ENCODE measurements around the gene ITPRID1.
"Not testable (repeated sequence)": the region's sequence is repeated elsewhere in the genome, so short reads cannot be mapped to it uniquely, and the experiment has no call there.

Gene ITPRID1

DNA sequence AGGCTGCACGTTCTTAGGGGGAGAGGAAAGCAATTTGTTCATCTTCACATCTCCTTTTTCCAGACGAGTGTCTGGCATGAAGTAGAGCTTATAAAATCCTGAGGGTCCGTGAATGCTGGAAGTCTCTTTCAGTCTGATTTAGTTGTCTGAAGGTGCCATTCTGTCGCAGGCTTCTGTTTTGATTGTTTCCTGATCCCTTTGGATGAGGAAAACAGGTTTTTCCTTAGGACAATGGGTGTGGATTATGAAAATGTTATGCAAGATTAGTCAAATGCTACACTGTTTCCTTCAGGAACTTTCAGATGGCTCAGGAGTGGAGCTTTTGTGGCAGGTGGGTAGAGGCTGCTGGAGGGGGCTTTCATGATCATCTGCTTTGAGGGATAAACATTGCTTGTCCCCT lies at the start of gene ITPRID1:
ITPRID1 (plus strand) TSS at position 301 of the 400 bp plus-strand sequence. CDS start 38,935 bp downstream, outside the sequence.
- DNase-seq, result no peak

- no peak for DNase-seq
Measured at GRCh38 chr7:31464601-31465000, 49.3 kb upstream of the ITPRID1 start.

DNA sequence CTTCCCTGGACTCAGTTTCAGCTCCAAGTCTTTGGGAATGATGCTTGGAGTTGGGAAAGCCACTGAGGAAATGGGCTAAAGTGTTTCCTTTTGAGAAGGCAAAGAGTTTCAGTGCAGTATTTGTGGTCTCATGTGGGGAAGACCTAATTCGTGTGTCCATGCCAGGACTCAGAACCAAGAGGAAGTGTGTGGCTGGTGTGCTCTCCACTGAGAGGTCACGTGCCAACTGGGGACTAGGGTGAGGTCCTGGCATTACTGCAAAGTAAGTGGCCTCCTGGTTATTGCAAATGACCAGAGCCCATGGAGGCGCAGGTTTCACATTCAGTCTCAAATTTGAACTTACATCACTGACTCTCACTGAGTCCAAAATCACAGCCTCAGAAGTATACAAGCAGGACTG lies 48.6 kb upstream of the ITPRID1 start:
- peak in 1 of 56 donors; percentile 6 for DNase-seq

DNA sequence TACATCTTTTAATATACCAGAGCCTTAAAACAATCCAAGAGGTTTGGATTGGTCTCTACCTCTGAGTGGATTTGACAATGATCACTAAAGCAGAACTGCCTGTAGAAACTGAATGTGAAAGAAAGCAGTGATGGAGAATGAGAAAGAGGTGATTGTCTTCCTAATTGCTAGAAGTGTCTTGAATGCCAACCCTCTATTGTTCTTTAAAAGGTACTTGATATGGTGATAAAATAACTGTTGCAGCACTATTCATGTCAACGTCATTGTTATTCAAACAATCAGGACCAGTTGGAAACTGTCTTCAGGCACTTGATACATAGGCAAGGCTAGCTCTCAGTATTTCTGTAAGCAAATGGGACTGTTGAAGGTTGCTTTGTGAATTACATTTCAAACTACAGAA lies 47.9 kb upstream of the ITPRID1 start:
- DNase-seq, result no peak

DNA sequence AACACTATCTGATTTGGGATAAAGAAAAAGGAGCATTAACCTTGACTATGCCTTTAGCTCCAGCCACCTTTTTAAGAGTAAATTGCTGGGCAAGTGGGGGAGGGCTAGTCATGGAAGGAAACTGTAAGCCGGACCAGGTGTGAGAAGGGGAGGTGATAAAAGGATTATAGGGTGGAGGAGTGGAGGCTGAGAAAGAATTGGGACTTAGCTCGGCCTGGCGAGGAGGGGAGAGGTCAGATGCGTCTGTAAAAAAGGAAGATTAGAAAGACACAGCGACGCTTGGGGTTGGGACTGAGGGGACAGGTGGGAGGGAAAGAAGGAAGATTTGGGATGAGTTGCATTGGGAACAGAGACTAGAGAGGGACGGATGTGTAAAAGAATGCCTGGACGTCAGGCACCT lies 43.0 kb upstream of the ITPRID1 start:
- DNase-seq, result not testable (repeated sequence)

DNA sequence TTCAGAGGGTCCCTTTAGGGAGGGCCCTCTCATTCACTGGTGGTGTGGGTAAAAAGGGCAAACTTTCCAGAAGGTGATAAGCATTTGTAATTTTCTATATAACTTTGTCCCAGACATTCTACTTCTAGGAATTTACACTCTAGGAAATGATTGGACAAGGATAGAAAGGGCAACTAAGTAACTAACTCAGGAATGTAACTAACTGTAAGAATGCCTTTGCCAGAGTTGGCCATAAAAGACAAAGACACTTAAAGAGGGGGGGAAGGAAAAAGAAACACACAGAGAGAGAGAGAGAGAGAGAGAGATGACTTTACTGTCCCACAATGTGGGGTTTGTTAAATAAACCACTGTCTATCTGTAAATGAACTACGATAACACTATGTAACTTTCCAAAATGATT lies 38.5 kb upstream of the ITPRID1 start:
- DNase-seq, result no peak

DNA sequence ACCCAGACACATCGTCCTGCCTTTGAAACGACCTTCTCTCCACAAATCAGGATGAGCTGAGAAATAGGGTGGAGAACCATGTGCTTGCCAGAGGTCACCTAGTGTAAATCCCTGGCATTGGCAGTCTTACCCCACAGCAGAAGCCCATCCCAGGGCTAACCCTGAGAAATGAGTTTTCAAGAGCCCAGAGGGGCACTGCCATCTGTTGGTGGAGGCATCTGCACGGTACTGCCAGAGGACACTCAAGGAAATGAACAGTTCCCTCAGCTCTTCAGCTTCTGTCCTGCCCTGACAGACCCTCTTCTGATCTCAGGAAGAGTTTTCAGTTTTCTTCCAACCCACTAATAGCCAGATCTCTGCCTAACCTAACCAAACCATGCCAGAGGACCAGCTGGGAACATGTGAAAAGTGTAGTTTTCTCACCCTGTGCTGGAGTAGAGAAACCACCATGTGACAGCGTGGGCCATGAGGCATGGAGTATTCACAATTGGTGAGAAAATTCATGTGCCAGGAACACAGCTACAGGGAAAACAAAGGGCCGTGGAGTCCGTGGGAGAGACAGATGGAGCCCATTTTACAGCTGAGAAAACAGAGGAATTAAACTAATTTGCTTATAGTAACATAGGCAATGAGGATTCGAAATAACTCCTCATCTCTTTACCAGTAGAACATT lies 37.7 kb upstream of the ITPRID1 start:
- DNase-seq, result no peak

GRCh38 chr7:31476941-31477677 lies 36.8 kb upstream of the ITPRID1 start:
- DNase-seq, result peak in 3 of 56 donors; percentile 11 to 45 (median 23)

GRCh38 chr7:31478018-31478417 lies 35.9 kb upstream of the ITPRID1 start:
- DNase-seq, result no peak

DNA sequence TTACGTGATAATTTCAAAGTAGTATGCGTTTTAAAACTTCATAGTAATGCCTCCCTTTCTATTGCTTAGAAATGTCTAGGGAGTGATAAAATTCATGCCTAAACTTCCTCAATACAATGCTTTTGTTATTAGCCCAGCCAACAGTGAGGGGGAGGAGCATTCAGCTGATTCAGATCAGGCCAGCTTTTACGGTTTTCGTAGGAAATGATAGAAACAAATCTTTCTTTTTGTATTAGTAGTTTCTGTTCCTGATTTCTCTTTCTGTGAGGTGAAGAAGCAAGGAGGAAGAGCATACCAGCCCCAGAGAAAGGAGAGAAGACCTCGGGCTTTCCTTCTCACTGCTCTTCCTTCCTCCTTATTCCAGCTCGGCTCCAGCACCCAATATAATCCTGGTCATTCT lies 35.2 kb upstream of the ITPRID1 start:
- peak in 1 of 56 donors; percentile 18 for DNase-seq

GRCh38 chr7:31487071-31487470 lies 26.8 kb upstream of the ITPRID1 start:
- peak in 17 of 56 donors; percentile 2 to 52 (median 18) for DNase-seq

DNA sequence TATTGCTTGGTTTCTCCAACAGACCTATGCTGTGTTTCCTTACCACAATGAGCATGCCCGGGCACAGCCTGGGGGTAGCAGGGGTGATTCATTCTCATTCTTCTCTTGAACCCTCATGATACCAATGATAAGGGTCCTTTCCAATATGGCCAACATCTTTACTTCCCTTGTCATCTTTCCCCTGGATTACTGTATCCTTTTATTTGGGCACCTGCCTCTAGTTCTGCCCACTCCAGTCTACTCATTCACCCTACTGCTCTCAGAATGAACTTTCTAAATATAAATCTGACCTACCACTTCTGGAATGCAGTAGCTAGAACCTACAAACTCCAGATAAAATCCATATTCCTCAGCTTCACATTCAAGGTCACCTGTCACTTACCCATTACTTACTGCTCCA lies 26.4 kb upstream of the ITPRID1 start:
- no peak for DNase-seq

GRCh38 chr7:31488562-31489203 lies 25.2 kb upstream of the ITPRID1 start:
- DNase-seq, result peak in 40 of 56 donors; percentile 2 to 67 (median 27)

GRCh38 chr7:31490796-31491314 lies 23.0 kb upstream of the ITPRID1 start:
- peak in 1 of 56 donors; percentile 3 for DNase-seq

DNA sequence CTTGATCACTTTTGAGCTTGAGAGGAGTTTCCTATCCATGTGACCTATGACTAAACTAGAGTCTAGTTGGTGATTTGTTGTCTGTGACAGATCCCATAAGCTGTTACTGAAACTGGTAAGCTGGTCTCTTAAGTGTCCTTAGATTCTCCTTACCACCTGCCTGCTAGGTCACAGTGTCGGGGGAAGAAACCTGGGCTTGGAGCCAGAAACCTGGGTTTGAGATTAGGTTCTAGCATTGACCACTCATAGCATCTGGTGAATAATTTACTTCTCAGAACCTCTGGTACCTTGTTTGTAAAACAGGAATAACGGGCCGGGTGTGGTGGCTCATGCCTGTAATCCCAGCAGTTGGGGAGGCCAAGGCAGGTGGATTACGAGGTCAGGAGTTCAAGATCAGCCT lies 21.8 kb upstream of the ITPRID1 start:
- no peak for DNase-seq

DNA sequence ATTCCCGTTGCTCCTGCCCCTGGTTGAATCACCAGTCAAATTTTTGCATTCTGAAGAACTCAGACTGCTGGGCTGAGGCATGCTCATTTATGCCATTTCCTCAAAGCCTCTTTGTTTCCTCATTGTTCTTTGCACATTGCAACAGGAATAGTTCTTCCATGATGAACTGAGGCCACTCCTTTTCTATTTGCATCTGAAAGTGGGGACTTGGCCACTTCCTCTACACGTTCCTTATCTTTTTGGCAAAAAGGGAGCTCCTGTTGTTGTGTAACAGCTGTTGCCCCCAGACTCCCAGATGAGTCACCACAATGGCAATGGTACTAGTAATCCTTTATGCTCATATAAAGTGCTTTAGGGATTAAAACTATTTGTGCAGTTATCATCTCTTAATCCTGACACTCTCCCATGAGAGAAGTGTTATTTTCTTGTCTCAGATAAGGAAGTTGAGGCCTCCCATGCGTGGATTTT lies 20.1 kb upstream of the ITPRID1 start:
- DNase-seq, result no peak

- DNase-seq, result no peak
Measured at GRCh38 chr7:31494421-31494820, 19.5 kb upstream of the ITPRID1 start.

DNA sequence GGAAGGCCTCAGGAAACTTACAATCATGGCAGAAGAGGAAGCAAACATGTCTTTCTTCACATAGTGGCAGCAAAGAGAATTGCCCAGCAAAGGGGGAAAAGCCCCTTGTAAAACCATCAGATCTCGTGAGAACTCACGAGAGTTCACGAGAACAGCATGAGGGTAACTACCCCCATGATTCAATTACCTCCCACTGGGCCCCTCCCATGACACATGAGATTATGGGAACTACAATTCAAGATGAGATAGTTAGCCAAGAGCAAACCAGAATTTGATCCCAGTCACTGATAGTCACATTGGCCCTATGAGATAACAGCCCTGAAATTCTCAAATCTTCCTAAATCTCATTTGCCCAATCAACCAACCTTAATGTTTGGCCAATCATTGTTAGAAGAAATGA lies 18.2 kb upstream of the ITPRID1 start:
- DNase-seq, result no peak

DNA sequence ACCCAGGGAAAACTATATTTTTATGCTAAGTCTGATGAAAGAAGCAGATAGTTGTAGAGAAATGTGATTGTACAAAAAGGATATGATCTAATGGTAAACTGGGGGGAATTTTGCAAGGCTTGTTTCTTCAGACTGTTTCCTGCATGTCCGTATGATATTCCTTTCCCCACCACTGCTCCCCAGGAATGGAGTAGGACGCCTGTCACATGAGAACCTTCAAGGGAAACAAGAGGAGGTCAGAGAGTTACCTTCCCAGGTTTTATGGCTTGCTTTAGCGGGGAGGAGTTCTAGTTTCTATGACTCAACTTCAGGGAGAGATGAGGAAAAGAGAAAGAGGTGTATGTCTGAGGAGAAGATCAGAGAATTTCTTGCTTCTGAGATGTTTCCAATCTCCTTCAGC lies 16.4 kb upstream of the ITPRID1 start:
- DNase-seq, result no peak

GRCh38 chr7:31500656-31501055 lies 13.2 kb upstream of the ITPRID1 start:
- DNase-seq, result no peak

DNA sequence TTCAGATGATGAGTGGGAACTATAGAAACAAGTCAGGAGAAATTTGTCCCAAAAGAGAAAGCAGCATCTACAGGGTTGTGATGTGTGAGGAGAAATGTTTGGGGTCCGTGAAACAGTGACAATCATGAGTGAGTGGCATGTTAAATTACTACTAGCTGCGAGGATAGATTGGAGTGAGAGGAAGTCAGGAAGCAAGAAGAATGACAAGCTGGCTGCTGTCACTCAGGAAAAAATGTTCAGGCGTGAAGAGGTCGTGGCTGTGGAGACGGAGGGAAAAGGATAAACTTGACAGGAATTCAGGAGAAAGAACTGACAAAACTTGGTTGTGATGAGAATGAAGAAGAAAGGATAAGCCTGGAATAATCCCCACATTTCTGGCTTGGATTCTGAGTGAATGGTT lies 5.1 kb upstream of the ITPRID1 start:
- no peak for DNase-seq

- DNase-seq, result no peak
Measured at GRCh38 chr7:31512166-31512565, 1.7 kb upstream of the ITPRID1 start.
